ENCODE results near the gene SCARF2.
"Not testable (repeated sequence)": the region's sequence is repeated elsewhere in the genome, so short reads cannot be mapped to it uniquely, and the experiment has no call there.

The SCARF2 gene, protein sequence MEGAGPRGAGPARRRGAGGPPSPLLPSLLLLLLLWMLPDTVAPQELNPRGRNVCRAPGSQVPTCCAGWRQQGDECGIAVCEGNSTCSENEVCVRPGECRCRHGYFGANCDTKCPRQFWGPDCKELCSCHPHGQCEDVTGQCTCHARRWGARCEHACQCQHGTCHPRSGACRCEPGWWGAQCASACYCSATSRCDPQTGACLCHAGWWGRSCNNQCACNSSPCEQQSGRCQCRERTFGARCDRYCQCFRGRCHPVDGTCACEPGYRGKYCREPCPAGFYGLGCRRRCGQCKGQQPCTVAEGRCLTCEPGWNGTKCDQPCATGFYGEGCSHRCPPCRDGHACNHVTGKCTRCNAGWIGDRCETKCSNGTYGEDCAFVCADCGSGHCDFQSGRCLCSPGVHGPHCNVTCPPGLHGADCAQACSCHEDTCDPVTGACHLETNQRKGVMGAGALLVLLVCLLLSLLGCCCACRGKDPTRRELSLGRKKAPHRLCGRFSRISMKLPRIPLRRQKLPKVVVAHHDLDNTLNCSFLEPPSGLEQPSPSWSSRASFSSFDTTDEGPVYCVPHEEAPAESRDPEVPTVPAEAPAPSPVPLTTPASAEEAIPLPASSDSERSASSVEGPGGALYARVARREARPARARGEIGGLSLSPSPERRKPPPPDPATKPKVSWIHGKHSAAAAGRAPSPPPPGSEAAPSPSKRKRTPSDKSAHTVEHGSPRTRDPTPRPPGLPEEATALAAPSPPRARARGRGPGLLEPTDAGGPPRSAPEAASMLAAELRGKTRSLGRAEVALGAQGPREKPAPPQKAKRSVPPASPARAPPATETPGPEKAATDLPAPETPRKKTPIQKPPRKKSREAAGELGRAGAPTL

GRCh38 chr22:20437613-20438426 lies at the start of gene SCARF2:
TSS of gene SCARF2 (minus strand) at chr22:20437825. CDS start at chr22:20437754, 71 bp downstream.
- ChIA-PET CTCF (no interaction called here), POLR2A (interaction anchor here (1.2 kb wide), 1 partner anchor 20 kb away, joined by 4 read pairs; no protein-coding TSS in a partner anchor)
- DNase-seq (ENCODE audit: extremely low spot score) = peak; percentile 87
- TF ChIP-seq ARNT (IDR thresholded peaks at IDR 0.05) (peak; percentile 39; the same call in 1 of the 2 replicates), PKNOX1 (IDR thresholded peaks at IDR 0.05) (no peak), ZNF384 (IDR thresholded peaks at IDR 0.05) (no peak), L3MBTL2 (conservative IDR thresholded peaks at IDR 0.05) (no peak), HDGF (IDR thresholded peaks at IDR 0.05; ENCODE audit: borderline replicate concordance) (no peak), FOXK2 (IDR thresholded peaks at IDR 0.05) (no peak)

DNA sequence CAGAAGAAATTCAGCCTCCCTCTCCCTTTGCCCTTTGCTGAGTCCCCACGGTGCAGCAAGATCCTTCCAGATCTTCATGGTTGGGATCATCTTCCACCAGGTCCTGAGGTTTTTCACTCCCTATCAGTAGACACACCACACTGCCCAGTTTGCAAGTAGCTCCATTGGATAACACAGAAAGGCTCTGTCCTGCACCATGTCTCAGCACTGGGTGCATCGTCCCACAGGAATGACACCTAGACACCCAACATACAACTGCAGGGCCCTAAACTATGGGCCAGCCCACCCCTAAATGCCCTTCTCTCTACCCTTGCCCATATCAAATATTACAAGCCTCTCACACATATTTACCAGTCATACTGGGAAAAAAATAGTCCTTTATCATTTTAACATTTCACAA lies 48.6 kb upstream of the SCARF2 start:
- ChIA-PET POLR2A (no interaction called here), CTCF (no interaction called here)
- no peak for DNase-seq (ENCODE audit: extremely low spot score)
- TF ChIP-seq HDGF (IDR thresholded peaks at IDR 0.05; ENCODE audit: borderline replicate concordance) (no peak), ELF4 (IDR thresholded peaks at IDR 0.05) (no peak), TARDBP (IDR thresholded peaks at IDR 0.05) (no peak)

- no peak for DNase-seq (ENCODE audit: extremely low spot score)
- CTCF ChIA-PET = interaction anchor here (0.6 to 1.0 kb wide), 3 partner anchors 15 to 130 kb away, joined by 3 to 6 read pairs (median 4); no protein-coding TSS in a partner anchor
- POLR2A ChIA-PET = no interaction called here
- TF ChIP-seq HDGF (IDR thresholded peaks at IDR 0.05; ENCODE audit: borderline replicate concordance) (no peak), PKNOX1 (IDR thresholded peaks at IDR 0.05) (no peak), FOXA1 (IDR thresholded peaks at IDR 0.05) (no peak), SUZ12 (IDR thresholded peaks at IDR 0.05) (no peak)
Observed at GRCh38 chr22:20484948-20485683, 47.5 kb upstream of the SCARF2 start.

- TF ChIP-seq FOXA1 (IDR thresholded peaks at IDR 0.05) (no peak), TARDBP (IDR thresholded peaks at IDR 0.05) (no peak), BHLHE40 (IDR thresholded peaks at IDR 0.05; ENCODE audit: borderline replicate concordance) (no peak), L3MBTL2 (conservative IDR thresholded peaks at IDR 0.05) (no peak), PKNOX1 (IDR thresholded peaks at IDR 0.05) (no peak), ZNF384 (IDR thresholded peaks at IDR 0.05) (no peak), HDGF (IDR thresholded peaks at IDR 0.05; ENCODE audit: borderline replicate concordance) (no peak), SUZ12 (IDR thresholded peaks at IDR 0.05) (no peak)
- ChIA-PET CTCF (interaction anchor here (1.0 kb wide), 1 partner anchor 49 kb away, joined by 3 read pairs; no protein-coding TSS in a partner anchor), POLR2A (no interaction called here)
- DNase-seq (ENCODE audit: extremely low spot score) = no peak
Observed at GRCh38 chr22:20483771-20484170, 46.1 kb upstream of the SCARF2 start.

DNA sequence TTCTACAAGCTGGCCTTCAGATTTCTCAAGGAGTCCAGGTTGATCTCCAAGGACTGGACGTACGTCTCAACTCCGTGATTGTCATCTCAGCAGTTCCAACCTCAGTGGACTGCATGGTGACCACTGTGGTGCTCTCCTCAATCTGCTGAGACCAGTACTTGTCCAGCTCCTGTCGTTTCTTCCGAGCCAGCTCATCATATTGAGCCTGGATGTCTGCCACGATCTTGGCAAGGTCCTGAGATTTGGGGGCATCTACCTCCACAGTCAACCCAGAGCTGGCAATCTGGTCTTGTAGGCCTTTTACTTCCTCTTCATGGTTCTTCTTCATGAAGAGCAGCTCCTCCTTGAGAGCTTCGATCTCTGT lies 45.5 kb upstream of the SCARF2 start:
- CTCF ChIA-PET; DNase-seq (ENCODE audit: extremely low spot score); POLR2A ChIA-PET: not testable (repeated sequence)

DNA sequence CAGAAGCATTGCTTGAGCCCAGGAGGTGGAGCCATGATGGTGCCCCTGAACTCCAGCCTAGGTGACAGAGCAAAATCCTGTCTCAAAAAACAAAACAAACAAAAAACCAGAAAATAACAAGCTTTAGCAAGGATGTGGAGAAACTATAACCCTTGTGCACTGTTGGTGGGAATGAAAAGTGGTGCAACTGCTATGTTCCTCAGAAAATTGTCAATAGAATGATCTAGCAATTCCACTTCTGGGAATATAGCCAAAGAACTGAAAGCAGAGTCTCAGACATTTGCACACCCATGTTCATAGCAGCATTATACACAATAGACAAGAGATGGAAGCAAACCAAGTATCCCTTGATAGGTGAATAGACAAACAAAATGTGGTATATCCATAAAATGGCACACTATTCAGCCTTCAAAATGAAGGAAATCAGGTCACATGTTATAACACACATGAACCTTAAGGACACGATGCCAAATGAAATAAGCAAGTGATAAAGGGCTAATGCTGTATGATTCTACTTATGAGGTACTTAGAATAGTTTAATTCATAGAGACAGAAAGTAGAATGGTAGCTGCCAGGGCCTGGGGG lies 42.1 kb upstream of the SCARF2 start:
- no peak for TF ChIP-seq HDGF (IDR thresholded peaks at IDR 0.05; ENCODE audit: borderline replicate concordance)
- TF ChIP-seq PKNOX1 (IDR thresholded peaks at IDR 0.05) = no peak
- TF ChIP-seq SUZ12 (IDR thresholded peaks at IDR 0.05) = no peak
- TF ChIP-seq FOXA1 (IDR thresholded peaks at IDR 0.05) = no peak
- no peak for TF ChIP-seq FOXK2 (IDR thresholded peaks at IDR 0.05)
- no peak for TF ChIP-seq ELF4 (IDR thresholded peaks at IDR 0.05)
- TF ChIP-seq BHLHE40 (IDR thresholded peaks at IDR 0.05; ENCODE audit: borderline replicate concordance) = no peak
- TF ChIP-seq ARNT (IDR thresholded peaks at IDR 0.05) = no peak
- TF ChIP-seq SP1 (IDR thresholded peaks at IDR 0.05) = no peak
- TF ChIP-seq FOXM1 (IDR thresholded peaks at IDR 0.05; ENCODE audit: borderline replicate concordance) = no peak
- no peak for TF ChIP-seq CTBP1 (IDR thresholded peaks at IDR 0.05; ENCODE audit: borderline replicate concordance)
- TF ChIP-seq NFRKB (IDR thresholded peaks at IDR 0.05) = no peak
- no peak for TF ChIP-seq ZNF384 (IDR thresholded peaks at IDR 0.05)
- no peak for DNase-seq (ENCODE audit: extremely low spot score)
- ChIA-PET CTCF (interaction anchor here (0.6 kb wide), 1 partner anchor 432 kb away, joined by 3 read pairs; no protein-coding TSS in a partner anchor), POLR2A (no interaction called here)

GRCh38 chr22:20478059-20478458 lies 40.4 kb upstream of the SCARF2 start:
- DNase-seq (ENCODE audit: extremely low spot score); CTCF ChIA-PET; POLR2A ChIA-PET: not testable (repeated sequence)

DNA sequence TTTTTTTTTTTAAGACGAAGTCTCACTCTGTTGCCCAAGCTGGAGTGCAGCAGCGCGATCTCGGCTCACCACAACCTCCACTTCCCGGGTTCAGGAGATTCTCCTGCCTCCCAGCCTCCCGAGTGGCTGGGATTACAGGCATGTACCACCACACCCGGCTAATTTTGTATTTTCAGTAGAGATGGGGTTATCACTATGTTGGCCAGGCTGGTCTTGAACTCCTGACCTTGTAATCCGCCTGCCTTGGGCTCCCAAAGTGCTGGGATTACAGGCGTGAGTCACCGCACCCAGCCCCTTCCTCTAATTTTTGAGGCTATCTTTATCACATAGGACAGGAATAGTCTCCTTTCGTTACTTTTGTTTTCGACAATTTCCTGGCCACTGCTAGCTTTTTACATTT lies 37.9 kb upstream of the SCARF2 start:
- POLR2A ChIA-PET; CTCF ChIA-PET; DNase-seq (ENCODE audit: extremely low spot score): not testable (repeated sequence)

Data from HEK293T (cell line).